Caco-2 (cell line): ENCODE results near the gene DCPS. TPM values are rescaled to one million over a fixed set of nuclear protein-coding genes. Genes with fewer than 3 reads are reported as not detected.

Experiments
- BruUV-seq: library from RNA; stranded (reverse); fragments of 400-500 nt; replicated peaks from 2 replicates; lab custom pipeline; 2021; lab: Mats Ljungman, UMichigan
- CTCF ChIA-PET: fragments of 300-600 bp; sonication (Branson Sonifier 250); formaldehyde crosslinking; loops from one replicate; lab custom pipeline; 2022; ENCODE audit warnings: antibody characterized with exemption; lab: Charles Lee
- POLR2A ChIA-PET: fragments of 300-600 bp; sonication (Branson Sonifier 250); formaldehyde crosslinking; loops from one replicate; lab custom pipeline; 2022; ENCODE audit warnings: antibody characterized with exemption; lab: Charles Lee
- DNase-seq, 2 experiments: peaks; one replicate each; pipeline versions ENCODE4 v3.0.0 to v3.0.0-alpha.2; 2020 to 2022
- H3K27me3 ChIP-seq: replicated peaks from 2 replicates; pipeline ENCODE4 v1.6.0; 2011; ENCODE audit warnings: low read length; ENCODE audit not compliant: control insufficient read depth, insufficient read depth
- H3K36me3 ChIP-seq: 2 replicates; pipeline ENCODE4 v1.5.1; 2011; ENCODE audit warnings: low read length; ENCODE audit not compliant: control insufficient read depth, insufficient read depth
- H3K4me1 ChIP-seq: fragments of 250-450 bp; sonication (Bioruptor Pico); 2 replicates; pipeline ENCODE4 v1.5.1; 2020; ENCODE audit warnings: mild to moderate bottlenecking
- H3K4me3 ChIP-seq: 2 replicates; pipeline ENCODE4 v1.5.1; 2011; ENCODE audit warnings: low read depth, mild to moderate bottlenecking, control low read depth, low read length
- H3K9me3 ChIP-seq: fragments of 250-450 bp; sonication (Bioruptor Pico); 2 replicates; pipeline ENCODE4 v1.5.1; 2020; ENCODE audit warnings: mild to moderate bottlenecking, moderate library complexity
- H3K27ac Mint-ChIP-seq: one replicate; pipeline ENCODE4 v1.8.0; 2022; ENCODE audit warnings: mixed read lengths; ENCODE audit not compliant: unreplicated experiment
- H3K27me3 Mint-ChIP-seq: one replicate; pipeline ENCODE4 v1.8.0; 2022; ENCODE audit warnings: mixed read lengths; ENCODE audit not compliant: insufficient read depth, unreplicated experiment
- H3K36me3 Mint-ChIP-seq: one replicate; pipeline ENCODE4 v1.8.0; 2022; ENCODE audit warnings: mild to moderate bottlenecking, mixed read lengths; ENCODE audit not compliant: insufficient read depth, unreplicated experiment
- H3K4me1 Mint-ChIP-seq: one replicate; pipeline ENCODE4 v1.8.0; 2022; ENCODE audit warnings: low read depth, mixed read lengths; ENCODE audit not compliant: unreplicated experiment
- H3K4me3 Mint-ChIP-seq: one replicate; pipeline ENCODE4 v1.8.0; 2022; ENCODE audit warnings: mild to moderate bottlenecking, moderate library complexity, mixed read lengths; ENCODE audit not compliant: unreplicated experiment
- H3K9me3 Mint-ChIP-seq: one replicate; pipeline ENCODE4 v1.8.0; 2022; ENCODE audit warnings: mixed read lengths; ENCODE audit not compliant: unreplicated experiment
- intact Hi-C: fragments of 100-400 bp; cut with micrococcal nuclease; formaldehyde crosslinking; loops from one replicate; pipeline ENCODE4 v1.10.0; 2022; ENCODE audit not compliant: unreplicated experiment
- total RNA-seq: library from RNA; stranded (reverse); gene quantifications from 2 replicates; pipeline ENCODE4 v1.2.3, GENCODE V29; 2022
- TF ChIP-seq, protein P1 (sequence below), 2 experiments: fragments of 200-600 bp in 1 of 2; IDR thresholded peaks; 1 replicate in 1 of 2; 2 replicates in 1 of 2; pipeline versions ENCODE4 v1.5.1 to v1.8.0; 2011 to 2022; ENCODE audit warnings: antibody characterized with exemption in 1 of 2, control low read depth in 1 of 2, inconsistent platforms in 1 of 2, low read depth in 1 of 2, low read length in 1 of 2, mild to moderate bottlenecking in 1 of 2, moderate library complexity in 1 of 2; ENCODE audit not compliant: insufficient read depth in 1 of 2, severe bottlenecking in 1 of 2, unreplicated experiment in 1 of 2

The DCPS gene
- total RNA-seq, 1 experiment from 2014 or later = 40.4 TPM

DNA sequence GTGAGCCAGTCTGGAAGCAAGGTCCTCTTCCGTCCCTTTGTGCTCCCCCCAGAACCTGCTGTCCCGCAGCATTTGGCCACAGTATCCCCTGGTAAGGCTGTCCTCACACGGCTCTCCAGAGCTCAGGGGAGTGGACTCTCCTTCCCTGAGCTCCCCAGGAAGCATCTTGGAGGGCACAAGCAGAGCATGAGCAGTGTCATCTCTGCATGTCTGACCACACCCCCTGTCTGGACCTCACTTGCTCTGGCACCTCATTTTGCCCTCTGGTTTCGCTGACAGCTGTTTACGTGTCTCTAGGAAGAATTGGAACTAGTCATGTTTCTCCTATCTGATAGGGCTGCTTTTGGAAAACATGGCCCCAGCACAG, 15.5 kb downstream of the DCPS start:
- DNase-seq = no peak
- TF ChIP-seq, protein P1, sequence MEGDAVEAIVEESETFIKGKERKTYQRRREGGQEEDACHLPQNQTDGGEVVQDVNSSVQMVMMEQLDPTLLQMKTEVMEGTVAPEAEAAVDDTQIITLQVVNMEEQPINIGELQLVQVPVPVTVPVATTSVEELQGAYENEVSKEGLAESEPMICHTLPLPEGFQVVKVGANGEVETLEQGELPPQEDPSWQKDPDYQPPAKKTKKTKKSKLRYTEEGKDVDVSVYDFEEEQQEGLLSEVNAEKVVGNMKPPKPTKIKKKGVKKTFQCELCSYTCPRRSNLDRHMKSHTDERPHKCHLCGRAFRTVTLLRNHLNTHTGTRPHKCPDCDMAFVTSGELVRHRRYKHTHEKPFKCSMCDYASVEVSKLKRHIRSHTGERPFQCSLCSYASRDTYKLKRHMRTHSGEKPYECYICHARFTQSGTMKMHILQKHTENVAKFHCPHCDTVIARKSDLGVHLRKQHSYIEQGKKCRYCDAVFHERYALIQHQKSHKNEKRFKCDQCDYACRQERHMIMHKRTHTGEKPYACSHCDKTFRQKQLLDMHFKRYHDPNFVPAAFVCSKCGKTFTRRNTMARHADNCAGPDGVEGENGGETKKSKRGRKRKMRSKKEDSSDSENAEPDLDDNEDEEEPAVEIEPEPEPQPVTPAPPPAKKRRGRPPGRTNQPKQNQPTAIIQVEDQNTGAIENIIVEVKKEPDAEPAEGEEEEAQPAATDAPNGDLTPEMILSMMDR (IDR thresholded peaks at IDR 0.05; ENCODE audit: insufficient read depth in 1 of 2, low read depth in 1 of 2, low read length in 1 of 2, severe bottlenecking in 1 of 2, unreplicated experiment in 1 of 2) = no peak
- ChIA-PET CTCF (no interaction called here), POLR2A (no interaction called here)
- no peak overlapping the region for H3K27ac Mint-ChIP-seq
- Histone ChIP-seq H3K27me3 (no peaks in the 10 kb centered on the region), H3K9me3 (no peaks in the 10 kb centered on the region), H3K4me3 (no peak overlapping the region), H3K4me1 (0 out of 2 replicates have a peak, but pooled peaks cover 6% of the 10 kb centered on the region), H3K36me3 (no peaks in the 10 kb centered on the region)
- H3K9me3 Mint-ChIP-seq = no peaks in the 10 kb centered on the region
- no TSS peak for BruUV-seq
- intact Hi-C loops = loop anchor here (10.0 kb wide), 1 partner anchor 285 kb away; no protein-coding TSS in a partner anchor
- H3K27me3 Mint-ChIP-seq = no peaks in the 10 kb centered on the region
- H3K4me3 Mint-ChIP-seq = no peak overlapping the region
- peaks cover 7% of the 10 kb centered on the region for H3K36me3 Mint-ChIP-seq
- H3K4me1 Mint-ChIP-seq = peaks cover 6% of the 10 kb centered on the region

DNA sequence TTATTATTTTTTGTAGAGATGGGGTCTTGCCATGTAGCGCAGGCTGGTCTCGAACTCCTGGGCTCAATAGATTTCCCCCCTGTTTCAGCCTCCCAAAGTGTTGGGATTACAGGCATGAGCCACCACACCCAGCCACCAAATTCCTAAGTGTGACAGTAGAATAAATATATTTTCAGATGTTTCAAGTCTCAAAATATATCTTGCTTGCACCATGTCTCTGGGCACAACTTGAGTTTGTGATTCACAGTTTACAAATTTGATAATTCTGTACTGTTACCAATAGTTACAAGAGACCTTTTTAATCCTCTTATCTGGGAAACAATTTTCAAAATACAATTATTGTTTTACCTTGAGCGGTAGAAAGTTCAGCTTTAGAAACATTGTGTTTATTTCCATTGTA, 19.1 kb downstream of the DCPS start:
- ChIA-PET POLR2A (no interaction called here), CTCF (no interaction called here)
- Histone ChIP-seq H3K4me1 (no peaks in the 10 kb centered on the region), H3K36me3 (no peaks in the 10 kb centered on the region), H3K4me3 (no peak overlapping the region), H3K27me3 (no peaks in the 10 kb centered on the region), H3K9me3 (no peaks in the 10 kb centered on the region)
- no TSS peak for BruUV-seq
- Mint-ChIP-seq H3K27me3 (no peaks in the 10 kb centered on the region), H3K4me1 (no peaks in the 10 kb centered on the region), H3K4me3 (no peak overlapping the region), H3K27ac (no peak overlapping the region), H3K9me3 (no peaks in the 10 kb centered on the region), H3K36me3 (peaks cover 3% of the 10 kb centered on the region)
- intact Hi-C loops = no loop called here
- DNase-seq = no peak
- TF ChIP-seq, protein P1 (IDR thresholded peaks at IDR 0.05; ENCODE audit: insufficient read depth in 1 of 2, low read depth in 1 of 2, low read length in 1 of 2, severe bottlenecking in 1 of 2, unreplicated experiment in 1 of 2) = no peak

DNA sequence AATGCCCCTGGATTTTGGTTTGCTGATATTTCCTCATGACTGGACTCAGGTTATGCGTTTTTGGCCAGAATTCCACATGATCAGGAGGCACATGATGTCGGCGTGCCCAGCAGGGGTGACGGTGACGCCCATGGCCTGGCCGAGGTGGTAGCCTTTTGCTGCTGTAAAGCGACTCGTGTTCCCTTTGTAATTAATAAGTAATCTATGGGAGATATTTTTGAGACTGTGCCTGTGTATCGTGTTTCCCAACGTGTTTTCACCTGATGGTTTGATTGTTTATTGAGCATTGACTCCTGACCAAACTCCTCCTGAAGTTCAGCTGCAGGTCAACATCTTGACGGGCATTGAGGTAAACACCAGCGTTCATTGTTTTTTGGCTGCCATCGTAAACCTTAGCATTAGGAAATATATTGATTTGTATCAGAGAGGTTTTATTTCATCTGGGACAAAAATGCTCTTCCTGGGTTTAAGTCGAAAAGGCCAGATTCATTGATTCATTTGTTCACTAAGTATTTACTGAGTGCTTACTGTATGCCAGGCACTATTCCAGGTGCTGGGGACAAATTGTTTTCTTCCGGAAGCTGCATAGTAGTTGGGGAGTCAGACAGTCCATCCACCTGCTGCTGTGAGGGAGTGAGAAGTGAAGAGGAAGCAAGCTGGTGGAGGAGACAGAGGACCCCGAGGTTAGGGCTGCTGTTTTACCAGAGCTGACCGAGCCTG, 23.6 kb downstream of the DCPS start:
- CTCF ChIA-PET = no interaction called here

More for the DNA sequence above, 23.6 kb downstream of the DCPS start:
- no peak for DNase-seq
- H3K4me1 ChIP-seq = no peaks in the 10 kb centered on the region
- H3K36me3 ChIP-seq = peaks cover 1% of the 10 kb centered on the region; the same call in 1 of the 2 replicates
- no peak overlapping the region for H3K4me3 ChIP-seq
- BruUV-seq = no TSS peak
- no peaks in the 10 kb centered on the region for H3K9me3 Mint-ChIP-seq
- H3K9me3 ChIP-seq = no peaks in the 10 kb centered on the region
- no peaks in the 10 kb centered on the region for H3K27me3 ChIP-seq
- H3K27me3 Mint-ChIP-seq = no peaks in the 10 kb centered on the region
- H3K4me1 Mint-ChIP-seq = no peaks in the 10 kb centered on the region
- no peak overlapping the region for H3K4me3 Mint-ChIP-seq
- peak overlapping the region; percentile 45 for H3K27ac Mint-ChIP-seq
- TF ChIP-seq, protein P1 (IDR thresholded peaks at IDR 0.05; ENCODE audit: insufficient read depth in 1 of 2, low read depth in 1 of 2, low read length in 1 of 2, severe bottlenecking in 1 of 2, unreplicated experiment in 1 of 2) = no peak
- H3K36me3 Mint-ChIP-seq = peaks cover under 1% of the 10 kb centered on the region
- intact Hi-C loops = no loop called here
- POLR2A ChIA-PET = interaction anchor here (0.6 kb wide), 1 partner anchor 43 kb away, joined by 3 read pairs; no protein-coding TSS in a partner anchor
